HepG2 (cell line): ENCODE measurements around the gene ZNF22. TPM values are rescaled to one million over a fixed set of nuclear protein-coding genes. Genes with fewer than 3 reads are reported as not detected.

ENCODE experiments used
- EP300 ChIP-seq, 3 experiments: sonication (generic) in 1 of 3; formaldehyde crosslinking in 1 of 3; IDR thresholded peaks; 2 replicates each; pipeline versions ENCODE4 v1.5.1 to v1.6.1; 2011 to 2020; ENCODE audit warnings: low read depth in 2 of 3, low read length in 2 of 3, borderline replicate concordance in 1 of 3, improper control_type of control experiment in 1 of 3, mild to moderate bottlenecking in 1 of 3, missing genetic modification reagents in 1 of 3, moderate library complexity in 1 of 3
- FOXO4 ChIP-seq: sonication (generic); formaldehyde crosslinking; conservative IDR thresholded peaks from 2 replicates; pipeline ENCODE4 v1.8.1; 2023; ENCODE audit warnings: missing genetic modification reagents
- FOXP4 ChIP-seq: sonication (generic); formaldehyde crosslinking; IDR thresholded peaks from 2 replicates; pipeline ENCODE4 v1.4.0; 2020; ENCODE audit warnings: missing genetic modification reagents
- GATAD2A ChIP-seq: IDR thresholded peaks from 2 replicates; pipeline ENCODE4 v1.6.1; 2016
- IRF2 ChIP-seq: IDR thresholded peaks from 2 replicates; pipeline ENCODE4 v1.6.1; 2018; ENCODE audit warnings: missing genetic modification reagents, missing compliant biosample characterization
- KLF16 ChIP-seq, 2 experiments: sonication (generic) in 1 of 2; formaldehyde crosslinking in 1 of 2; IDR thresholded peaks; 2 replicates each; pipeline versions ENCODE4 v1.6.1 to v1.8.0; 2016 to 2023; ENCODE audit warnings: missing genetic modification reagents in 2 of 2, missing compliant biosample characterization in 1 of 2
- MED1 ChIP-seq: sonication (generic); formaldehyde crosslinking; IDR thresholded peaks from 2 replicates; pipeline ENCODE4 v1.4.0; 2020; ENCODE audit warnings: missing genetic modification reagents
- MLLT10 ChIP-seq: sonication (generic); formaldehyde crosslinking; IDR thresholded peaks from 2 replicates; pipeline ENCODE4 v1.4.0; 2020; ENCODE audit warnings: missing genetic modification reagents
- PHF20 ChIP-seq: sonication (generic); formaldehyde crosslinking; IDR thresholded peaks from 2 replicates; pipeline ENCODE4 v1.5.0; 2020; ENCODE audit warnings: mild to moderate bottlenecking, missing genetic modification reagents
- RARA ChIP-seq: IDR thresholded peaks from 2 replicates; pipeline ENCODE4 v1.6.1; 2016; ENCODE audit warnings: missing genetic modification reagents, missing compliant biosample characterization
- RFX1 ChIP-seq: fragments of 450-650 bp; IDR thresholded peaks from 2 replicates; pipeline ENCODE4 v1.6.1; 2017
- RORA ChIP-seq: sonication (generic); formaldehyde crosslinking; IDR thresholded peaks from 2 replicates; pipeline ENCODE4 v1.5.0; 2020; ENCODE audit warnings: mild to moderate bottlenecking, missing genetic modification reagents, moderate library complexity
- ZNF12 ChIP-seq: sonication (generic); formaldehyde crosslinking; IDR thresholded peaks from 2 replicates; pipeline ENCODE4 v1.5.0; 2020; ENCODE audit warnings: missing genetic modification reagents
- ZNF124 ChIP-seq: sonication (generic); formaldehyde crosslinking; IDR thresholded peaks from 2 replicates; pipeline ENCODE4 v1.4.0; 2020; ENCODE audit warnings: missing genetic modification reagents
- ZNF3 ChIP-seq: IDR thresholded peaks from 2 replicates; pipeline ENCODE4 v1.7.0; 2017; ENCODE audit warnings: inconsistent platforms
- ZNF30 ChIP-seq: sonication (generic); formaldehyde crosslinking; IDR thresholded peaks from 2 replicates; pipeline ENCODE4 v1.5.0; 2020; ENCODE audit warnings: mild to moderate bottlenecking, missing genetic modification reagents
- ZNF362 ChIP-seq: sonication (generic); formaldehyde crosslinking; IDR thresholded peaks from 2 replicates; pipeline ENCODE4 v1.4.0; 2020; ENCODE audit warnings: missing genetic modification reagents, mild to moderate bottlenecking, borderline replicate concordance
- ZNF747 ChIP-seq: sonication (generic); formaldehyde crosslinking; IDR thresholded peaks from 2 replicates; pipeline ENCODE4 v1.8.1; 2023; ENCODE audit warnings: missing genetic modification reagents, mild to moderate bottlenecking, borderline replicate concordance
- ZNF780A ChIP-seq: sonication (generic); formaldehyde crosslinking; IDR thresholded peaks from 2 replicates; pipeline ENCODE4 v1.8.0; 2022; ENCODE audit warnings: mild to moderate bottlenecking, missing genetic modification reagents, moderate library complexity
- polyA plus RNA-seq, 8 experiments: library from polyadenylated mRNA; depleted of rRNA in 3 of 8; stranded (reverse) in 7 of 8; unstranded in 1 of 8; fragments of >200 nt; fragmentation: Illumina TruSeq in 4 of 8; extraction: Trizol in 4 of 8; gene quantifications; 2 replicates each; pipeline versions ENCODE4 v1.2.1 to v1.2.3, GENCODE V29; 2011 to 2016; ENCODE audit warnings: low read depth in 4 of 8, missing spikeins in 1 of 8, mixed read lengths in 1 of 8; ENCODE audit not compliant: insufficient read depth in 1 of 8
- total RNA-seq, 5 experiments: library from RNA; depleted of rRNA; stranded (reverse); fragments of >200 nt; fragmentation: Illumina TruSeq; extraction: Trizol; gene quantifications; 2 replicates each; pipeline ENCODE4 v1.2.3, GENCODE V29; 2016; ENCODE audit warnings: low read depth in 1 of 5
- TF ChIP-seq, protein P1 (sequence below), 2 experiments: sonication (generic) in 1 of 2; formaldehyde crosslinking in 1 of 2; IDR thresholded peaks; 2 replicates each; pipeline versions ENCODE4 v1.4.0 to v1.6.1; 2016 to 2020; ENCODE audit warnings: borderline replicate concordance in 1 of 2, low read depth in 1 of 2, mild to moderate bottlenecking in 1 of 2, missing genetic modification reagents in 1 of 2

Gene ZNF22
- total and polyA plus RNA-seq, 2 of the 13 experiments (the other 11 are each of a cell fraction or from before 2014, with no cell fraction given), result 0.40 to 1.3 TPM

DNA sequence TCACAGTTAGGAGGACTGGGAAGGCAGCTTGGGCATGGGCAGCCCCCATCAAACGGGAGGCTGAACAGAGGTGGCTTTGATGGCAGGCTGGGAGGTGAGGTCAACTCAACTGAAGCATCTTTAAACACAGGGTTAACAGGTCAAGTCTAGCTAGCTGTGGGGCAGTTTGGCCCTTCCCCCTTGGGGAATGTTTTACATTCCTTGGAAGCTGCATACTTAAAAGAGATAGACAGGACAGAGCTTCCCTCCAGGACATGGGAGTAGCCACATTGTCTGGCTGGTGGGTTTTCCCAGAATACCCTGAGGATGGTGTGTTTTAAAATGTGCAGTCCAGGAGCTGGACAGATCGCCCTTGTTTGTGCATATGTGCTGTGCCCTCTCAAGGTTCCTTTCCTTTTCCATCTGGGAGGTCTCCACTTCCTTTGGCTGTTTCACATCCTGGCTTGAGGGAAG is 47.9 kb upstream of the ZNF22 start (continued):
- TF ChIP-seq KLF16 (CRISPR knock-in tag; IDR thresholded peaks at IDR 0.05) (0 out of 4 replicates have a peak, but pooled peaks of 1 of the 2 experiments have one; percentile 17), MLLT10 (no peak), PHF20 (CRISPR knock-in tag) (no peak), FOXP4 (peak; percentile 49; the same call in 1 of the 2 replicates), ZNF362 (CRISPR knock-in tag) (no peak), RFX1 (no peak), ZNF124 (CRISPR knock-in tag) (peak; percentile 24; the same call in 1 of the 2 replicates), ZNF12 (no peak), RORA (CRISPR knock-in tag) (no peak), MED1 (CRISPR knock-in tag) (0 out of 2 replicates have a peak, but pooled peaks have one; percentile 14), ZNF747 (CRISPR knock-in tag) (no peak), RARA (CRISPR knock-in tag) (peak; percentile 90), EP300 (IDR thresholded peaks at IDR 0.05; ENCODE audit: low read depth in 2 of 2, low read length in 2 of 2) (peak in 1 of 2 experiments; percentile 79; a peak in 1 of 4 replicates), EP300 (CRISPR knock-in tag; IDR thresholded peaks at IDR 0.05; ENCODE audit: borderline replicate concordance) (peak; percentile 33; the same call in 1 of the 2 replicates), FOXO4 (CRISPR knock-in tag) (no peak), ZNF3 (CRISPR knock-in tag) (no peak), ZNF30 (no peak), ZNF780A (CRISPR knock-in tag) (no peak), GATAD2A (CRISPR knock-in tag) (peak; percentile 66), IRF2 (CRISPR knock-in tag) (0 out of 2 replicates have a peak, but pooled peaks have one; percentile 18)
- TF ChIP-seq, protein P1, sequence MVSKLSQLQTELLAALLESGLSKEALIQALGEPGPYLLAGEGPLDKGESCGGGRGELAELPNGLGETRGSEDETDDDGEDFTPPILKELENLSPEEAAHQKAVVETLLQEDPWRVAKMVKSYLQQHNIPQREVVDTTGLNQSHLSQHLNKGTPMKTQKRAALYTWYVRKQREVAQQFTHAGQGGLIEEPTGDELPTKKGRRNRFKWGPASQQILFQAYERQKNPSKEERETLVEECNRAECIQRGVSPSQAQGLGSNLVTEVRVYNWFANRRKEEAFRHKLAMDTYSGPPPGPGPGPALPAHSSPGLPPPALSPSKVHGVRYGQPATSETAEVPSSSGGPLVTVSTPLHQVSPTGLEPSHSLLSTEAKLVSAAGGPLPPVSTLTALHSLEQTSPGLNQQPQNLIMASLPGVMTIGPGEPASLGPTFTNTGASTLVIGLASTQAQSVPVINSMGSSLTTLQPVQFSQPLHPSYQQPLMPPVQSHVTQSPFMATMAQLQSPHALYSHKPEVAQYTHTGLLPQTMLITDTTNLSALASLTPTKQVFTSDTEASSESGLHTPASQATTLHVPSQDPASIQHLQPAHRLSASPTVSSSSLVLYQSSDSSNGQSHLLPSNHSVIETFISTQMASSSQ (IDR thresholded peaks at IDR 0.05; ENCODE audit: low read depth), result no peak
- TF ChIP-seq, protein P1 (CRISPR knock-in tag; IDR thresholded peaks at IDR 0.05; ENCODE audit: borderline replicate concordance), result peak; percentile 80; the same call in 1 of the 2 replicates
